ENCODE data around the gene PRTFDC1. TPM values are rescaled to one million over a fixed set of nuclear protein-coding genes. Genes with fewer than 3 reads are reported as not detected.
"Not testable (repeated sequence)": the region's sequence is repeated elsewhere in the genome, so short reads cannot be mapped to it uniquely, and the experiment has no call there.

PRTFDC1 gene
- total RNA-seq, 1 experiment from 2014 or later, result 22.7 TPM

GRCh38 chr10:24929056-24929544 lies 23.3 kb downstream of the PRTFDC1 start:
- TF ChIP-seq CTCF (IDR thresholded peaks at IDR 0.05; ENCODE audit: unreplicated experiment), result no peak
- no peak overlapping the region for H3K27ac Mint-ChIP-seq (ENCODE audit: unreplicated experiment)
- H3K4me1 Mint-ChIP-seq (ENCODE audit: low read depth, unreplicated experiment), result no peaks in the 10 kb centered on the region
- CTCF ChIA-PET, result interaction anchor here (0.8 kb wide), 1 partner anchor 12 kb away, joined by 3 read pairs; no protein-coding TSS in a partner anchor
- H3K36me3 Mint-ChIP-seq (ENCODE audit: insufficient read depth, unreplicated experiment), result no peaks in the 10 kb centered on the region
- intact Hi-C loops (cut with micrococcal nuclease; ENCODE audit: unreplicated experiment), result no loop called here
- no TSS peak for BruUV-seq (replicated peaks)
- DNase-seq, result no peak
- peaks cover under 1% of the 10 kb centered on the region for H3K9me3 Mint-ChIP-seq (ENCODE audit: low read depth, unreplicated experiment)
- no peaks in the 10 kb centered on the region for H3K27me3 Mint-ChIP-seq (ENCODE audit: unreplicated experiment)
- no peak overlapping the region for H3K4me3 Mint-ChIP-seq (ENCODE audit: low read depth, unreplicated experiment)

GRCh38 chr10:24928163-24928562 lies 24.2 kb downstream of the PRTFDC1 start:
- CTCF ChIA-PET, result no interaction called here
- peaks cover 6% of the 10 kb centered on the region for H3K9me3 Mint-ChIP-seq (ENCODE audit: low read depth, unreplicated experiment)
- no TSS peak for BruUV-seq (replicated peaks)
- TF ChIP-seq CTCF (IDR thresholded peaks at IDR 0.05; ENCODE audit: unreplicated experiment), result no peak
- H3K36me3 Mint-ChIP-seq (ENCODE audit: insufficient read depth, unreplicated experiment), result no peaks in the 10 kb centered on the region
- intact Hi-C loops (cut with micrococcal nuclease; ENCODE audit: unreplicated experiment), result no loop called here
- no peaks in the 10 kb centered on the region for H3K4me1 Mint-ChIP-seq (ENCODE audit: low read depth, unreplicated experiment)
- DNase-seq, result no peak
- H3K27me3 Mint-ChIP-seq (ENCODE audit: unreplicated experiment), result no peaks in the 10 kb centered on the region
- no peak overlapping the region for H3K4me3 Mint-ChIP-seq (ENCODE audit: low read depth, unreplicated experiment)
- no peak overlapping the region for H3K27ac Mint-ChIP-seq (ENCODE audit: unreplicated experiment)

- DNase-seq, result no peak
- intact Hi-C loops (cut with micrococcal nuclease; ENCODE audit: unreplicated experiment), result no loop called here
- no peak for TF ChIP-seq CTCF (IDR thresholded peaks at IDR 0.05; ENCODE audit: unreplicated experiment)
- peaks cover 3% of the 10 kb centered on the region for H3K4me1 Mint-ChIP-seq (ENCODE audit: low read depth, unreplicated experiment)
- peaks cover 6% of the 10 kb centered on the region for H3K9me3 Mint-ChIP-seq (ENCODE audit: low read depth, unreplicated experiment)
- H3K27me3 Mint-ChIP-seq (ENCODE audit: unreplicated experiment), result no peaks in the 10 kb centered on the region
- H3K4me3 Mint-ChIP-seq (ENCODE audit: low read depth, unreplicated experiment), result no peak overlapping the region
- BruUV-seq (replicated peaks), result no TSS peak
- H3K36me3 Mint-ChIP-seq (ENCODE audit: insufficient read depth, unreplicated experiment), result no peaks in the 10 kb centered on the region
- CTCF ChIA-PET, result no interaction called here
- H3K27ac Mint-ChIP-seq (ENCODE audit: unreplicated experiment), result no peak overlapping the region
Observed at GRCh38 chr10:24926557-24926956, 25.8 kb downstream of the PRTFDC1 start.

GRCh38 chr10:24925799-24926198 lies 26.6 kb downstream of the PRTFDC1 start:
- no TSS peak for BruUV-seq (replicated peaks)
- Mint-ChIP-seq H3K27ac (ENCODE audit: unreplicated experiment) (no peak overlapping the region), H3K27me3 (ENCODE audit: unreplicated experiment) (no peaks in the 10 kb centered on the region), H3K4me1 (ENCODE audit: low read depth, unreplicated experiment) (peaks cover 8% of the 10 kb centered on the region), H3K9me3 (ENCODE audit: low read depth, unreplicated experiment) (peaks cover 6% of the 10 kb centered on the region), H3K36me3 (ENCODE audit: insufficient read depth, unreplicated experiment) (no peaks in the 10 kb centered on the region), H3K4me3 (ENCODE audit: low read depth, unreplicated experiment) (no peak overlapping the region)
- no peak for TF ChIP-seq CTCF (IDR thresholded peaks at IDR 0.05; ENCODE audit: unreplicated experiment)
- DNase-seq, result no peak
- intact Hi-C loops (cut with micrococcal nuclease; ENCODE audit: unreplicated experiment), result no loop called here
- CTCF ChIA-PET, result no interaction called here

GRCh38 chr10:24924483-24924882 lies 27.9 kb downstream of the PRTFDC1 start:
- H3K36me3 Mint-ChIP-seq (ENCODE audit: insufficient read depth, unreplicated experiment); H3K27me3 Mint-ChIP-seq (ENCODE audit: unreplicated experiment); BruUV-seq (replicated peaks); DNase-seq; H3K9me3 Mint-ChIP-seq (ENCODE audit: low read depth, unreplicated experiment); intact Hi-C loops (cut with micrococcal nuclease; ENCODE audit: unreplicated experiment); H3K27ac Mint-ChIP-seq (ENCODE audit: unreplicated experiment); H3K4me1 Mint-ChIP-seq (ENCODE audit: low read depth, unreplicated experiment); H3K4me3 Mint-ChIP-seq (ENCODE audit: low read depth, unreplicated experiment): not testable (repeated sequence)
- CTCF ChIA-PET, result interaction anchor here (0.7 kb wide), 1 partner anchor 23 kb away, joined by 3 read pairs; no protein-coding TSS in a partner anchor

GRCh38 chr10:24922222-24922868 lies 30.1 kb downstream of the PRTFDC1 start:
- DNase-seq; H3K9me3 Mint-ChIP-seq (ENCODE audit: low read depth, unreplicated experiment); H3K36me3 Mint-ChIP-seq (ENCODE audit: insufficient read depth, unreplicated experiment); H3K27ac Mint-ChIP-seq (ENCODE audit: unreplicated experiment); H3K4me3 Mint-ChIP-seq (ENCODE audit: low read depth, unreplicated experiment); H3K27me3 Mint-ChIP-seq (ENCODE audit: unreplicated experiment); intact Hi-C loops (cut with micrococcal nuclease; ENCODE audit: unreplicated experiment); BruUV-seq (replicated peaks); CTCF ChIA-PET; H3K4me1 Mint-ChIP-seq (ENCODE audit: low read depth, unreplicated experiment): not testable (repeated sequence)
